ENCODE data around the gene NIT2.
"Not testable (repeated sequence)": the region's sequence is repeated elsewhere in the genome, so short reads cannot be mapped to it uniquely, and the experiment has no call there.

DNA sequence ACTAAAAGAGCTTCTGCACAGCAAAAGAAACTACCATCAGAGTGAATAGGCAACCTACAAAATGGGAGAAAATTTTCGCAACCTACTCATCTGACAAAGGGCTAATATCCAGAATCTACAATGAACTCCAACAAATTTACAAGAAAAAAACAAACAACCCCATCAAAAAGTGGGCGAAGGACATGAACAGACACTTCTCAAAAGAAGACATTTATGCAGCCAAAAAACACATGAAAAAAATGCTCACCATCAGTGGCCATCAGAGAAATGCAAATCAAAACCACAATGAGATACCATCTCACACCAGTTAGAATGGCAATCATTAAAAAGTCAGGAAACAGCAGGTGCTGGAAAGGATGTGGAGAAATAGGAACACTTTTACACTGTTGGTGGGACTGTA is 17.2 kb downstream of the NIT2 start:
- TF ChIP-seq, protein P1, sequence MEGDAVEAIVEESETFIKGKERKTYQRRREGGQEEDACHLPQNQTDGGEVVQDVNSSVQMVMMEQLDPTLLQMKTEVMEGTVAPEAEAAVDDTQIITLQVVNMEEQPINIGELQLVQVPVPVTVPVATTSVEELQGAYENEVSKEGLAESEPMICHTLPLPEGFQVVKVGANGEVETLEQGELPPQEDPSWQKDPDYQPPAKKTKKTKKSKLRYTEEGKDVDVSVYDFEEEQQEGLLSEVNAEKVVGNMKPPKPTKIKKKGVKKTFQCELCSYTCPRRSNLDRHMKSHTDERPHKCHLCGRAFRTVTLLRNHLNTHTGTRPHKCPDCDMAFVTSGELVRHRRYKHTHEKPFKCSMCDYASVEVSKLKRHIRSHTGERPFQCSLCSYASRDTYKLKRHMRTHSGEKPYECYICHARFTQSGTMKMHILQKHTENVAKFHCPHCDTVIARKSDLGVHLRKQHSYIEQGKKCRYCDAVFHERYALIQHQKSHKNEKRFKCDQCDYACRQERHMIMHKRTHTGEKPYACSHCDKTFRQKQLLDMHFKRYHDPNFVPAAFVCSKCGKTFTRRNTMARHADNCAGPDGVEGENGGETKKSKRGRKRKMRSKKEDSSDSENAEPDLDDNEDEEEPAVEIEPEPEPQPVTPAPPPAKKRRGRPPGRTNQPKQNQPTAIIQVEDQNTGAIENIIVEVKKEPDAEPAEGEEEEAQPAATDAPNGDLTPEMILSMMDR (IDR thresholded peaks at IDR 0.05; ENCODE audit: low read length): not testable (repeated sequence)
- TF ChIP-seq EZH2 (IDR thresholded peaks at IDR 0.05; ENCODE audit: borderline replicate concordance, low read length): not testable (repeated sequence)

Measured in OCI-LY1 (cell line).